ENCODE results near the gene DNAAF5.

DNA sequence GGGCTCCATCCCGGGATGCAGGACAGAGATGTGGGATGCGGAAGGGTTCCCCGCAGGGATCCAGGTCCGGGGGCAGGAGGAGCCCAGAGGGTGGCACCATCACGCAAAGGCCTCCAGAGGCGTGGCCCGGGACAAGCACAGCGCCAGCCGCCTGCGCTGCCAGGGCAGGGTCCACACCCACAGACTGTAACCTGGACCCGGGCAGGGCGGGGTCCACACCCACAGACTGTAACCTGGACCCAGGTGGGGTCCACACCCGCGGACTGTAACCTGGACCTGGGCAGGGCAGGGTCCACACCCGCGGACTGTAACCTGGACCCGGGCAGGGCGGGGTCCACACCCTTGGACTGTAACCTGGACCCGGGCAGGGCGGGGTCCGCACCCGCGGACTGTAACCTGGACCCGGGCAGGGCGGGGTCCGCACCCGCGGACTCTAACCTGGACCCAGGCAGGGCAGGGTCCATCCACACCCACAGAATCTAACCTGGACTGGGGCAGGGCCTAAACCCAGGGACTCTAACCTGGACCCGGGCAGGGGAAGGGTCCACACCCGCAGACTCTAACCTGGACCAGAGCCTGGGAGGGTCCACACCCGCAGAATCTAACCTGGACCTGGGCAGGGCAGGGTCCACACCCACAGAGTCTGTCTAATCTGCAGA lies 68.3 kb downstream of the DNAAF5 start:
- TF ChIP-seq CTCF (IDR thresholded peaks at IDR 0.05) (no peak), POLR2A (IDR thresholded peaks at IDR 0.05) (no peak)

Measured in body of pancreas (tissue), 4 donors.